ENCODE results near the gene REX1BD. TPM values are rescaled to one million over a fixed set of nuclear protein-coding genes. Genes with fewer than 3 reads are reported as not detected.
A peak's percentile ranks its signal among the peaks of the same experiment; 100 is the strongest.

REX1BD gene
- total and polyA plus RNA-seq, 2 of the 8 experiments (the other 6 are each of a cell fraction or from before 2014, with no cell fraction given) = 56.8 to 62.7 TPM

GRCh38 chr19:18610556-18611326 is 22.1 kb downstream of the REX1BD start (continued):
- no peak for TF ChIP-seq CHD7 (IDR thresholded peaks at IDR 0.05; ENCODE audit: insufficient replicate concordance, low read length)
- TF ChIP-seq SP1 (IDR thresholded peaks at IDR 0.05; ENCODE audit: low read depth, low read length) = no peak
- TF ChIP-seq TBP (IDR thresholded peaks at IDR 0.05; ENCODE audit: low read depth, low read length) = no peak
- TF ChIP-seq KDM5A (IDR thresholded peaks at IDR 0.05; ENCODE audit: low read length) = no peak
- no peak for TF ChIP-seq SP4 (IDR thresholded peaks at IDR 0.05; ENCODE audit: low read length)
- no peak for TF ChIP-seq SIX5 (IDR thresholded peaks at IDR 0.05; ENCODE audit: low read depth, low read length)
- 0 out of 2 replicates have a peak, but pooled peaks have one; percentile 23 for TF ChIP-seq TEAD4 (IDR thresholded peaks at IDR 0.05; ENCODE audit: low read depth, low read length)
- TF ChIP-seq RFX5 (IDR thresholded peaks at IDR 0.05; ENCODE audit: borderline replicate concordance, low read depth, low read length) = no peak
- TF ChIP-seq PHF8 (conservative IDR thresholded peaks at IDR 0.05; ENCODE audit: low read depth, low read length) = no peak
- TF ChIP-seq CBX5 (IDR thresholded peaks at IDR 0.05; ENCODE audit: low read depth, low read length) = no peak
